ENCODE data around the gene RGR.

Gene RGR

GRCh38 chr10:84244651-84245270 is at the start of gene RGR:
Gene RGR (plus strand): TSS chr10:84245053. CDS start chr10:84245091, 38 bp downstream.
- no peak for DNase-seq

- DNase-seq: no peak
Measured at GRCh38 chr10:84196083-84196482, 48.8 kb upstream of the RGR start.

- DNase-seq: no peak
Measured at GRCh38 chr10:84196941-84197340, 47.9 kb upstream of the RGR start.

GRCh38 chr10:84197643-84198042 is 47.2 kb upstream of the RGR start:
- DNase-seq: no peak

- DNase-seq: no peak
Measured at GRCh38 chr10:84198206-84198915, 46.5 kb upstream of the RGR start.

- DNase-seq: no peak
Measured at GRCh38 chr10:84200537-84201243, 44.2 kb upstream of the RGR start.

- no peak for DNase-seq
Measured at GRCh38 chr10:84201244-84201606, 43.6 kb upstream of the RGR start.

GRCh38 chr10:84201682-84202081 is 43.2 kb upstream of the RGR start:
- DNase-seq: no peak

GRCh38 chr10:84202349-84202748 is 42.5 kb upstream of the RGR start:
- DNase-seq: no peak

GRCh38 chr10:84204122-84204521 is 40.7 kb upstream of the RGR start:
- no peak for DNase-seq

- no peak for DNase-seq
Measured at GRCh38 chr10:84204610-84205009, 40.2 kb upstream of the RGR start.

- DNase-seq: peak; percentile 14
Measured at GRCh38 chr10:84205049-84205852, 39.6 kb upstream of the RGR start.

GRCh38 chr10:84205853-84206525 is 38.9 kb upstream of the RGR start:
- DNase-seq: no peak

GRCh38 chr10:84208023-84208422 is 36.8 kb upstream of the RGR start:
- DNase-seq: no peak

GRCh38 chr10:84211566-84211965 is 33.3 kb upstream of the RGR start:
- no peak for DNase-seq

GRCh38 chr10:84212014-84212413 is 32.8 kb upstream of the RGR start:
- DNase-seq: no peak

GRCh38 chr10:84213076-84213475 is 31.8 kb upstream of the RGR start:
- no peak for DNase-seq

GRCh38 chr10:84214046-84214572 is 30.7 kb upstream of the RGR start:
- DNase-seq: no peak

GRCh38 chr10:84214612-84215235 is 30.1 kb upstream of the RGR start:
- no peak for DNase-seq

- no peak for DNase-seq
Measured at GRCh38 chr10:84216834-84217233, 28.0 kb upstream of the RGR start.

GRCh38 chr10:84217746-84218145 is 27.1 kb upstream of the RGR start:
- no peak for DNase-seq

- DNase-seq: no peak
Measured at GRCh38 chr10:84221916-84222315, 22.9 kb upstream of the RGR start.
